Measurements from ENCODE around the gene REM2.

REM2 gene

GRCh38 chr14:22875748-22876319, 7.2 kb upstream of the REM2 start:
- DNase-seq: no peak

- DNase-seq: no peak
Observed at GRCh38 chr14:22877000-22877501, 6.0 kb upstream of the REM2 start.

GRCh38 chr14:22878271-22879246, 4.5 kb upstream of the REM2 start:
- no peak for DNase-seq

GRCh38 chr14:22882064-22882463, 958 bp upstream of the REM2 start:
- no peak for DNase-seq

- peak; percentile 88 for DNase-seq
Observed at GRCh38 chr14:22882529-22883172, 371 bp upstream of the REM2 start.

- DNase-seq: no peak
Observed at GRCh38 chr14:22884076-22884737, 1.2 kb downstream of the REM2 start.

GRCh38 chr14:22884738-22885523, 1.9 kb downstream of the REM2 start:
- no peak for DNase-seq

- DNase-seq: no peak
Observed at GRCh38 chr14:22885975-22886374, 3.0 kb downstream of the REM2 start.

- DNase-seq: peak; percentile 95
Observed at GRCh38 chr14:22886500-22887259, 3.7 kb downstream of the REM2 start.

- peak; percentile 92 for DNase-seq
Observed at GRCh38 chr14:22887260-22887989, 4.4 kb downstream of the REM2 start.

GRCh38 chr14:22887990-22888378, 5.0 kb downstream of the REM2 start:
- DNase-seq: no peak

GRCh38 chr14:22888662-22889061, 5.6 kb downstream of the REM2 start:
- DNase-seq: no peak

- DNase-seq: no peak
Observed at GRCh38 chr14:22890416-22890815, 7.4 kb downstream of the REM2 start.

GRCh38 chr14:22892488-22892887, 9.5 kb downstream of the REM2 start:
- no peak for DNase-seq

- DNase-seq: no peak
Observed at GRCh38 chr14:22893706-22894105, 10.7 kb downstream of the REM2 start.

GRCh38 chr14:22895402-22895801, 12.4 kb downstream of the REM2 start:
- no peak for DNase-seq

- no peak for DNase-seq
Observed at GRCh38 chr14:22896356-22896755, 13.3 kb downstream of the REM2 start.

- DNase-seq: no peak
Observed at GRCh38 chr14:22896760-22897159, 13.7 kb downstream of the REM2 start.

- no peak for DNase-seq
Observed at GRCh38 chr14:22897357-22897756, 14.3 kb downstream of the REM2 start.

GRCh38 chr14:22898302-22899090, 15.5 kb downstream of the REM2 start:
- DNase-seq: peak; percentile 70

Measured in islet precursor cell (in vitro differentiated cells).